HepG2 (cell line): Measurements from ENCODE around the gene CAMTA1. TPM values are rescaled to one million over a fixed set of nuclear protein-coding genes. Genes with fewer than 3 reads are reported as not detected.
A peak's percentile ranks its signal among the peaks of the same experiment; 100 is the strongest.

Experiments
- AKAP8 ChIP-seq: sonication (generic); formaldehyde crosslinking; IDR thresholded peaks from 2 replicates; pipeline ENCODE4 v1.5.1; 2020; ENCODE audit warnings: mild to moderate bottlenecking, missing genetic modification reagents
- BRF2 ChIP-seq: sonication (generic); formaldehyde crosslinking; IDR thresholded peaks from 2 replicates; pipeline ENCODE4 v1.8.1; 2022; ENCODE audit warnings: mild to moderate bottlenecking, missing genetic modification reagents
- CBX1 ChIP-seq: IDR thresholded peaks from one replicate; pipeline ENCODE4 v1.6.1; 2016; ENCODE audit warnings: antibody characterized with exemption, low read depth
- CCDC6 ChIP-seq: sonication (generic); formaldehyde crosslinking; IDR thresholded peaks from 2 replicates; pipeline ENCODE4 v1.8.1; 2022; ENCODE audit warnings: mild to moderate bottlenecking, missing genetic modification reagents, moderate library complexity
- FOXA3 ChIP-seq: IDR thresholded peaks from 2 replicates; pipeline ENCODE4 v1.6.1; 2016; ENCODE audit warnings: missing genetic modification reagents, missing compliant biosample characterization
- MTA3 ChIP-seq: sonication (generic); formaldehyde crosslinking; IDR thresholded peaks from 2 replicates; pipeline ENCODE4 v1.4.0; 2020; ENCODE audit warnings: missing genetic modification reagents
- NFIC ChIP-seq: IDR thresholded peaks from 2 replicates; pipeline ENCODE4 v1.6.1; 2012; ENCODE audit warnings: mild to moderate bottlenecking, low read length, inconsistent platforms
- NFYC ChIP-seq: IDR thresholded peaks from 2 replicates; pipeline ENCODE4 v1.6.1; 2016; ENCODE audit warnings: missing genetic modification reagents, missing compliant biosample characterization
- PAXIP1 ChIP-seq: sonication (generic); formaldehyde crosslinking; conservative IDR thresholded peaks from 2 replicates; pipeline ENCODE4 v1.4.0; 2020; ENCODE audit warnings: mild to moderate bottlenecking, missing genetic modification reagents, moderate library complexity
- PBX3 ChIP-seq: sonication (generic); formaldehyde crosslinking; IDR thresholded peaks from 2 replicates; pipeline ENCODE4 v1.8.1; 2023; ENCODE audit warnings: missing genetic modification reagents, inconsistent platforms, borderline replicate concordance
- PCBP2 ChIP-seq: fragments of 200-400 bp; formaldehyde crosslinking; optimal IDR thresholded peaks from 2 replicates; pipeline ENCODE3; 2018; ENCODE audit warnings: low read length, low read depth; ENCODE audit not compliant: poor library complexity, severe bottlenecking
- PRDM10 ChIP-seq: sonication (generic); formaldehyde crosslinking; IDR thresholded peaks from 2 replicates; pipeline ENCODE4 v1.4.0; 2020; ENCODE audit warnings: low read depth, missing genetic modification reagents
- SAFB2 ChIP-seq: sonication (generic); formaldehyde crosslinking; IDR thresholded peaks from 2 replicates; pipeline ENCODE4 v1.5.1; 2020; ENCODE audit warnings: missing genetic modification reagents, low read depth, mild to moderate bottlenecking, borderline replicate concordance
- SATB2 ChIP-seq: sonication (generic); formaldehyde crosslinking; IDR thresholded peaks from 2 replicates; pipeline ENCODE4 v1.5.0; 2020; ENCODE audit warnings: missing genetic modification reagents
- SNAI1 ChIP-seq: sonication (generic); formaldehyde crosslinking; IDR thresholded peaks from 2 replicates; pipeline ENCODE4 v1.5.0; 2020; ENCODE audit warnings: mild to moderate bottlenecking, missing genetic modification reagents, borderline replicate concordance
- TAF1 ChIP-seq: sonication (generic); formaldehyde crosslinking; IDR thresholded peaks from 2 replicates; pipeline ENCODE4 v1.4.0; 2020; ENCODE audit warnings: missing genetic modification reagents
- ZFY ChIP-seq: sonication (generic); formaldehyde crosslinking; IDR thresholded peaks from 2 replicates; pipeline ENCODE4 v1.4.0; 2020; ENCODE audit warnings: missing genetic modification reagents
- ZNF121 ChIP-seq: sonication (generic); formaldehyde crosslinking; IDR thresholded peaks from 2 replicates; pipeline ENCODE4 v1.5.0; 2020; ENCODE audit warnings: mild to moderate bottlenecking, missing genetic modification reagents
- ZNF143 ChIP-seq: sonication (generic); formaldehyde crosslinking; IDR thresholded peaks from 2 replicates; pipeline ENCODE4 v1.4.0; 2020; ENCODE audit warnings: missing genetic modification reagents
- ZNF746 ChIP-seq: sonication (generic); formaldehyde crosslinking; IDR thresholded peaks from 2 replicates; pipeline ENCODE4 v1.8.0; 2022; ENCODE audit warnings: mild to moderate bottlenecking, missing genetic modification reagents
- ZNF768 ChIP-seq: sonication (generic); formaldehyde crosslinking; IDR thresholded peaks from 2 replicates; pipeline ENCODE4 v1.4.0; 2020; ENCODE audit warnings: missing genetic modification reagents
- polyA plus RNA-seq, 8 experiments: library from polyadenylated mRNA; depleted of rRNA in 3 of 8; stranded (reverse) in 7 of 8; unstranded in 1 of 8; fragments of >200 nt; fragmentation: Illumina TruSeq in 4 of 8; extraction: Trizol in 4 of 8; gene quantifications; 2 replicates each; pipeline versions ENCODE4 v1.2.1 to v1.2.3, GENCODE V29; 2011 to 2016; ENCODE audit warnings: low read depth in 4 of 8, missing spikeins in 1 of 8, mixed read lengths in 1 of 8; ENCODE audit not compliant: insufficient read depth in 1 of 8
- total RNA-seq, 5 experiments: library from RNA; depleted of rRNA; stranded (reverse); fragments of >200 nt; fragmentation: Illumina TruSeq; extraction: Trizol; gene quantifications; 2 replicates each; pipeline ENCODE4 v1.2.3, GENCODE V29; 2016; ENCODE audit warnings: low read depth in 1 of 5

Gene CAMTA1
- total and polyA plus RNA-seq, 2 of the 13 experiments (the other 11 are each of a cell fraction or from before 2014, with no cell fraction given) = 25.0 to 36.4 TPM

GRCh38 chr1:7667625-7668218 lies 882.5 kb downstream of the CAMTA1 start (continued):
- TF ChIP-seq PAXIP1 (CRISPR knock-in tag) = no peak
- TF ChIP-seq PBX3 (CRISPR knock-in tag) = no peak
- TF ChIP-seq AKAP8 = no peak
- TF ChIP-seq ZFY (CRISPR knock-in tag) = no peak
- no peak for TF ChIP-seq CBX1
- TF ChIP-seq PRDM10 (CRISPR knock-in tag) = no peak
- no peak for TF ChIP-seq NFYC
- no peak for TF ChIP-seq CCDC6 (CRISPR knock-in tag)
- no peak for TF ChIP-seq BRF2 (CRISPR knock-in tag)
- TF ChIP-seq SAFB2 = no peak
- TF ChIP-seq ZNF768 (CRISPR knock-in tag) = peak; percentile 44; the same call in 1 of the 2 replicates
- TF ChIP-seq TAF1 = no peak
- no peak for TF ChIP-seq ZNF121 (CRISPR knock-in tag)
- no peak for TF ChIP-seq NFIC
- no peak for TF ChIP-seq PCBP2
- no peak for TF ChIP-seq MTA3 (CRISPR knock-in tag)
- TF ChIP-seq ZNF746 (CRISPR knock-in tag) = no peak
- peak; percentile 15; the same call in 1 of the 2 replicates for TF ChIP-seq FOXA3
- no peak for TF ChIP-seq SATB2 (CRISPR knock-in tag)
- no peak for TF ChIP-seq SNAI1 (CRISPR knock-in tag)
- TF ChIP-seq ZNF143 = no peak
